AG09319 (cell line): ENCODE data around the gene DNAJB12.
"Not testable (repeated sequence)": the region's sequence is repeated elsewhere in the genome, so short reads cannot be mapped to it uniquely, and the experiment has no call there.

Experiments used
- DNase-seq: peaks from one replicate; pipeline ENCODE4 v3.0.0-alpha.2; 2010; ENCODE audit warnings: low read depth; ENCODE audit errors: extremely low read depth
- TF ChIP-seq, protein P1 (sequence below): IDR thresholded peaks from 2 replicates; pipeline ENCODE4 v1.5.1; 2011; ENCODE audit warnings: low read depth, mild to moderate bottlenecking, inconsistent platforms, low read length, moderate library complexity

DNAJB12 gene

DNA sequence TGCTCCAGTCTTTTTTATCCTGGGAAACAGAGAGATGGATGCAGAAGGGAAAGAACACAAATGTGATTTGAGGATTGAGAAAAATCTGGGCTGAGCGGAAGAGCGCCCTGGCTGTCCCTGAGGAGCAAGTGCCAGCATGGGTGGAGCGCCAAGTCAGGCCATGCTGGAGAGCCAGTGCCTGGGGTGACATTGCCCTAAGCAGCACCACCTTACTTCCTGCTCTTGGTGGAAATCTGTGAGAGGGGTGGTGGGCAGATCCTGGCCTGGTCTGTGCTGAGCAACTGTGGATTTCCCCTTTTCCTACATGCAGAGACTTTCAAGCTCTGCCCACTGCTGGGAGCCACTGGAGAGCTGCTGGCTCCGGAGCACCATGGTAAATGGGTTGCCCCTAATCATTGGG, 44.1 kb downstream of the DNAJB12 start:
- no peak for DNase-seq
- TF ChIP-seq, protein P1, sequence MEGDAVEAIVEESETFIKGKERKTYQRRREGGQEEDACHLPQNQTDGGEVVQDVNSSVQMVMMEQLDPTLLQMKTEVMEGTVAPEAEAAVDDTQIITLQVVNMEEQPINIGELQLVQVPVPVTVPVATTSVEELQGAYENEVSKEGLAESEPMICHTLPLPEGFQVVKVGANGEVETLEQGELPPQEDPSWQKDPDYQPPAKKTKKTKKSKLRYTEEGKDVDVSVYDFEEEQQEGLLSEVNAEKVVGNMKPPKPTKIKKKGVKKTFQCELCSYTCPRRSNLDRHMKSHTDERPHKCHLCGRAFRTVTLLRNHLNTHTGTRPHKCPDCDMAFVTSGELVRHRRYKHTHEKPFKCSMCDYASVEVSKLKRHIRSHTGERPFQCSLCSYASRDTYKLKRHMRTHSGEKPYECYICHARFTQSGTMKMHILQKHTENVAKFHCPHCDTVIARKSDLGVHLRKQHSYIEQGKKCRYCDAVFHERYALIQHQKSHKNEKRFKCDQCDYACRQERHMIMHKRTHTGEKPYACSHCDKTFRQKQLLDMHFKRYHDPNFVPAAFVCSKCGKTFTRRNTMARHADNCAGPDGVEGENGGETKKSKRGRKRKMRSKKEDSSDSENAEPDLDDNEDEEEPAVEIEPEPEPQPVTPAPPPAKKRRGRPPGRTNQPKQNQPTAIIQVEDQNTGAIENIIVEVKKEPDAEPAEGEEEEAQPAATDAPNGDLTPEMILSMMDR, result no peak

DNA sequence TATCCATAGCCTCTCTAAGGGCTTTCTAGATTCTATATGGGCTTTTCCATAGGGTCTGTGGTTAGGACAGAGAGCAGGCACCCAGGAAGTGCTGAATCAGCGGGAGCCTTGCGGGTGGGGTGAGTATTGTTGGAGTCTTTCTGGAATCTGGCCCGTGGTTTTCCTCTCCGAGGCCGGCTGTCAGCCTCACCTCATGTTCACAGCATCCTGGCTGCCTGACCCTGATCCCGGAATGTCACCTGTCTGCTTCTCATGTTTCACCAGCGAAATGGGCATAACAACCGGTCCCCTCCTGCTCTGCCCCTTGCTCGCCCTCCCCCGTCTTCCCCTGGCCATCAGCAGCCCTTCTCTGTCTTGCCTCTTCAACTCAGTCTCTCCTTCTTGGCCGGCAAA, 44.5 kb downstream of the DNAJB12 start:
- TF ChIP-seq, protein P1, result no peak
- DNase-seq, result no peak

DNA sequence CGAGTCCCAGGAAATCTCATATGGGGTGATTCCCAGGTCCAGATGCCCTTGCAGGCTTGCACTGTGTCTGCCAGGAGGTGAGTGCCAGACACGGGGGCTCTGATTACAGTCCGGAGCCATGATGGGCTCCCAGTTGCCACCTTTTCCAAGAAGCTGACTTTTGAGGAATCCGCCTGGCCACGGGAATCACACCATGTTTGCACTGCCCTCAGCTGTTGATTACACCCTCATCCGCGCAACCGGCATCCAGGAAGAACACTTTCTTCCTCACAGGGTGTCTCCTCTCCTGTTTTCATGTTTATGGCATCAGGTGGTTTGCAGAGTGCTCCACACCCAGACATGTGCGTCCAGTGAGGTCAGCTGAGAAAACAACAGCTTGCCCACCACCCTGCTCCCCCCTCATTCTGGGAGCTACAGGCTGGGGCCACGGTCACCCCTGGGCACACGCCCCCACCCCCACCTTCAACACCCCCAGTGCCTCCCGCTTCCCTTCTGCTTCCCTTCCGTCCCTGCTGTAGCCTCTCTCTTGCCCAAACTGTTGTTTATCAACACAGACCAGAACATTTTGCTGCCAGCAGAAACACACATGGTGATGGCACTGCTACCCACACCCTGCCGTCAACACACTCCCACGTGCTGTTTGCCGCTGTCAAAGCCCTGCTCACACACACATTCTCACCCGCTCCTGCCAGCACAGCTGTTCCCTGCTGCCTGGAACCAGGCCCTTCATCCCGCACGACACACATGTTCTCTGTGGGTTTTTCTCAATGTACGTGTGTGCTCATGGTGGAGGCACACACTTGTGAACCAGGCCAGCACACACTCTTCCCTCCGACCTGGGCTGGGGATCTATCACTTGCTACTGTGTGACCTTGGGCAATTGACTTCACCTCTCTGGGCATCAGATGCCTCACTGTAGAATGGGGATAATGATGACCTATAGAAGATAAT, 45.2 kb downstream of the DNAJB12 start:
- TF ChIP-seq, protein P1, result no peak
- DNase-seq, result no peak

DNA sequence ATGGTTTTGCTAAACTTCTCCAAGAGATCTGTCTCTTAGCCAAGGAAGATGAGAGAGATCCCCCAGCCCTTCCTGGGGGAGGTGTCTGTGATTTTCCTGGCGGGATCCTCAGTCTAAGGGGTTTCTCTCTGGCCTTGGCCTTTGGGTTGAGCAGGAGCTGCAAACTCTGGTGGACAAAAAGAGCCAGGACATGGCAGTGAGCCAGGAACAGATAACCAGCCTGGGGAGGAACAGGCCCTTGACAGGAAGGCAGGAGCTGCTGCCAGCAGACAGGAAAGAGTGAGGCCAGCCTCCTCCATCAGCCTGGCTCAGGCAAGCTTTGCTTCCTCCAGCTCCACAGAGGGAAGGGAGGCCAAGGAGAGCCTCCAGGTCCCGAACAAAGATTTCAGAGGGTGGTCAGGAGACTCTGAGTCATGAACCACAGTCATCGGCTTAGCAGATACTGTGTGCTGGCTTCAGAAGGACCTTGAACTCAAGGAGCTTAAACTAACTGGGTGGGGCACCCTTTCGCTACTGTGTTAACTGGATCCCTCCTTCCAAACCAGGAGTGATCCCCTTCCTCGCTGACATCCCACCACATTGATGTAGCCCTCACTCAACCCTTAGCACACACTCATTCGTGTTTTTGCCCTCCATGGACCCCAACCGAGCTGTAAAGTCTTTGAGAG, 46.3 kb downstream of the DNAJB12 start:
- DNase-seq, result no peak
- TF ChIP-seq, protein P1, result no peak

DNA sequence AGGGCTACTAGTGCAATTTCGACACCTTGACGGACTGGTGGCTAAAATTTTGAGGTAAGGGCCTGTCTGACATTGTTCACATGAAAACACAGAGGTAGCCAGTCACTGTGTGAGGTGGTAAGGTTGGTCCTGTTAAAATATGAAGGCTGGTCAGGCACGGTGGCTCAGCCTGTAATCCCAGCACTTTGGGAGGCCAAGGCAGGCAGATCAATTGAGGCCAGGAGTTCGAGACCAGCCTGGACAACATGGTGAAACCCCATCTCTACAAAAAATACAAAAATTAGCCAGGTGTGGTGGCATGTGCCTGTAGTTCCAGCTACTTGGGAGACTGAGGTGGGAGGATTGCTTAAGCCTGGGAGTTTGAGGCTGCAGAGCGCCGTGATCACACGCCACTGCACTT, 47.0 kb downstream of the DNAJB12 start:
- DNase-seq, result not testable (repeated sequence)

DNA sequence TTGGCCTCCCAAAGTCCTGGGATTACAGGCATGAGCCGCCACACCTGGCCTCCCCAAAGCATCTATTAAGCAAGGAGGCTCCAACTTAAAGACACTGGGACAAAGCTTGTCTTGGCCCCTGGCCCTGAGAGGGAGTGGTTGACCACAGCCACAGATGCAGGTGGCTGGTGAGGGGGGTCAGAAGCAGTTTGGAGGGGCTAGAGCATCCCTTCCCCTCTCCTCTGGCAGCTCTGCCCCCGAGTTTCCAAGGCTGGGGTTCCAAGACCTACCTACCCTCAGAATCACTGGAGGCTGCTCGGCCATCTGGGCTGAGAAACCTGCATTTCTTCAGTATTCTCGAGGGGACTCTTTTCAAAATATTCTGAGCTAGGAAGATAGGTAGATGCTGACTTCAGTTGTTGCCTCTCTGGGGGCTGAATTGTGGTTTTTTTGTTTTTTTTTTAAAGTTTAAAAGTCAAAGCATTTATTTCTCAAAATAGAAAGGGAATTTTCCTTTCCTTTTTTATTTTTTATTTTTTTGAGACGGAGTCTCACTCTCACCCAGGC, 48.4 kb downstream of the DNAJB12 start:
- DNase-seq, result no peak
- TF ChIP-seq, protein P1, result no peak

DNA sequence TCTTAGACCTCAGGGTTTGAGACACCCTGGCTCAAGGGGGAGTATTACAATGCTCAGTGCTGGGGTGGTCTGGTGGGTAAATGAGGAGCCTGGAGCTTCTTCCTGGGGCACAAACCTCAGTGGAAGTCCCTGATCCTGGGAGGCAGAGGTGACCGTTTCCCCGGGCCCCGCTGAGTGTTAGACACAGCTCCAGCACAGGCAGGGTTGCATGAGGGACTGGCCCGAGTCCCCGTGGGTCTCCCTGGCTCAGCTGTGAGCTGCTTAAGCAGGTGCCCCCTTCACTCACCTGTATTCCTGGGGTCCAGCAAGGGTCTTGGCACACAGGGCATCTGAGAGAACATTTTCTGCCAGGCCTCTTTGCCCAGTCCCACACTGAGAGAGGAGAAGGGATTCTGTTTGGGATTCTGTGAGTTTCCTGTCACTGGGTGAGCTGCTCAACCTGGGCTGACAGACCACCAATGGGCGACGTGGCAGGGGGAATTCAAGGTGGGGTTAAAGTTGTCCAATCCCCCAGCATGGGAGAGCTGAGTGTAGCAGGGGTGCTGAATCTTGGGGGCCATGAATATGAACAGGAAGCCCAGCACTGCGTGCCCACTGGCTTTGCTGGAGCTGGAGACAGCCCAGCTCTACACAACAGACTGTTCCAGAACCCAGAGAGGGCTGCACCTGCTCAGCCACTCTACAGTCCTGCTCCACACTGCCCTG, 51.1 kb downstream of the DNAJB12 start:
- DNase-seq, result no peak
- TF ChIP-seq, protein P1, result no peak
